A673 (cell line): ENCODE results near the gene COG8. TPM values are rescaled to one million over a fixed set of nuclear protein-coding genes. Genes with fewer than 3 reads are reported as not detected.

ENCODE experiments used
- BruUV-seq: library from RNA; stranded (reverse); fragments of 400-500 nt; replicated peaks from 2 replicates; lab custom pipeline; 2021; lab: Mats Ljungman, UMichigan
- CTCF ChIA-PET: fragments of 300-600 bp; sonication (Branson Sonifier 250); formaldehyde crosslinking; loops from one replicate; lab custom pipeline; 2022; ENCODE audit warnings: antibody characterized with exemption; lab: Charles Lee
- POLR2A ChIA-PET: fragments of 300-600 bp; sonication (Branson Sonifier 250); formaldehyde crosslinking; loops from one replicate; lab custom pipeline; 2022; ENCODE audit warnings: antibody characterized with exemption; ENCODE audit not compliant: low non-redundant PET; lab: Charles Lee
- DNase-seq: peaks from one replicate; pipeline ENCODE4 v3.0.0-alpha.2; 2015; ENCODE audit warnings: low spot score
- H3K27ac ChIP-seq: fragments of 200-600 bp; sonication (generic); 2 replicates; pipeline ENCODE4 v1.5.1; 2016; ENCODE audit warnings: mixed run types, low read depth, mild to moderate bottlenecking, mixed read lengths, antibody characterized with exemption, low read length; ENCODE audit not compliant: poor library complexity, severe bottlenecking
- H3K27me3 ChIP-seq: fragments of 200-600 bp; sonication (generic); replicated peaks from 2 replicates; pipeline ENCODE4 v1.6.1; 2017; ENCODE audit warnings: mixed run types, low read depth, mild to moderate bottlenecking, mixed read lengths, antibody characterized with exemption, low read length; ENCODE audit not compliant: insufficient read depth, poor library complexity
- H3K36me3 ChIP-seq: fragments of 200-600 bp; sonication (generic); 2 replicates; pipeline ENCODE4 v1.6.1; 2016; ENCODE audit warnings: mixed run types, mild to moderate bottlenecking, mixed read lengths, antibody characterized with exemption, low read length; ENCODE audit not compliant: insufficient read depth, poor library complexity, severe bottlenecking
- H3K4me1 ChIP-seq: fragments of 200-600 bp; sonication (generic); 2 replicates; pipeline ENCODE4 v1.6.1; 2017; ENCODE audit warnings: mixed run types, mild to moderate bottlenecking, mixed read lengths, antibody characterized with exemption, low read length; ENCODE audit not compliant: insufficient read depth, poor library complexity, severe bottlenecking
- H3K4me3 ChIP-seq: fragments of 200-600 bp; sonication (generic); 2 replicates; pipeline ENCODE4 v1.5.1; 2016; ENCODE audit warnings: low read depth, mixed run types, mild to moderate bottlenecking, mixed read lengths, low read length; ENCODE audit not compliant: poor library complexity, severe bottlenecking
- H3K9me3 ChIP-seq: fragments of 200-600 bp; sonication (generic); 2 replicates; pipeline ENCODE4 v1.6.1; 2016; ENCODE audit warnings: mixed run types, low read depth, mild to moderate bottlenecking, mixed read lengths, antibody characterized with exemption, low read length; ENCODE audit not compliant: poor library complexity, severe bottlenecking
- CTCF ChIP-seq: fragments of 300-800, 200-600 bp; sonication (generic); conservative IDR thresholded peaks from 2 replicates; pipeline ENCODE4 v1.5.1; 2017; ENCODE audit warnings: low read depth, mild to moderate bottlenecking, antibody characterized with exemption, low read length, moderate library complexity, mixed read lengths
- EZH2 ChIP-seq: fragments of 200-600 bp; sonication (generic); IDR thresholded peaks from 2 replicates; pipeline ENCODE4 v1.6.1; 2017; ENCODE audit warnings: borderline replicate concordance, low read depth, mild to moderate bottlenecking, mixed read lengths, antibody characterized with exemption, low read length; ENCODE audit not compliant: poor library complexity, severe bottlenecking
- intact Hi-C: fragments of 100-400 bp; cut with micrococcal nuclease; formaldehyde crosslinking; loops from one replicate; pipeline ENCODE4 v1.10.0; 2022; ENCODE audit not compliant: unreplicated experiment
- total RNA-seq: library from RNA; stranded (reverse); gene quantifications from 2 replicates; pipeline ENCODE4 v1.2.3, GENCODE V29; 2021

Gene COG8
- total RNA-seq, 1 experiment from 2014 or later = 47.6 TPM

GRCh38 chr16:69350536-69351133 is 11.3 kb upstream of the COG8 start:
- H3K4me1 ChIP-seq = no peaks in the 10 kb centered on the region
- BruUV-seq = no TSS peak
- H3K9me3 ChIP-seq = no peaks in the 10 kb centered on the region
- intact Hi-C loops = no loop called here
- TF ChIP-seq CTCF (no peak), EZH2 (no peak)
- H3K27me3 ChIP-seq = no peaks in the 10 kb centered on the region
- H3K4me3 ChIP-seq = no peak overlapping the region
- no peak overlapping the region for H3K27ac ChIP-seq
- no peaks in the 10 kb centered on the region for H3K36me3 ChIP-seq
- POLR2A ChIA-PET = no interaction called here
- CTCF ChIA-PET = no interaction called here
- no peak for DNase-seq

- Histone ChIP-seq H3K27ac (no peak overlapping the region), H3K4me3 (no peak overlapping the region), H3K27me3 (no peaks in the 10 kb centered on the region), H3K36me3 (no peaks in the 10 kb centered on the region), H3K9me3 (no peaks in the 10 kb centered on the region), H3K4me1 (no peaks in the 10 kb centered on the region)
- CTCF ChIA-PET = no interaction called here
- DNase-seq = no peak
- no TSS peak for BruUV-seq
- TF ChIP-seq EZH2 (no peak), CTCF (no peak)
- POLR2A ChIA-PET = no interaction called here
- intact Hi-C loops = no loop called here
Observed at GRCh38 chr16:69349536-69349935, 10.2 kb upstream of the COG8 start.

- no peak for DNase-seq
- Histone ChIP-seq H3K27ac (no peak overlapping the region), H3K4me3 (no peak overlapping the region), H3K27me3 (no peaks in the 10 kb centered on the region), H3K36me3 (peaks cover 12% of the 10 kb centered on the region), H3K4me1 (no peaks in the 10 kb centered on the region), H3K9me3 (no peaks in the 10 kb centered on the region)
- no TSS peak for BruUV-seq
- CTCF ChIA-PET = no interaction called here
- POLR2A ChIA-PET = no interaction called here
- TF ChIP-seq EZH2 = no peak
- no peak for TF ChIP-seq CTCF
- intact Hi-C loops = no loop called here
Observed at GRCh38 chr16:69348222-69348621, 8.9 kb upstream of the COG8 start.
